GM19397 (cell line): ENCODE data around the gene TST.

Source experiments
- ATAC-seq: cut with Tn5 transposase; IDR thresholded peaks from one replicate; pipeline ENCODE4 v1.9.1; 2021; ENCODE audit warnings: mild to moderate bottlenecking, moderate library complexity; ENCODE audit not compliant: unreplicated experiment

TST gene

GRCh38 chr22:37032535-37033460 lies 13.6 kb upstream of the TST start:
- no peak for ATAC-seq

GRCh38 chr22:37032134-37032534 lies 12.9 kb upstream of the TST start:
- no peak for ATAC-seq

GRCh38 chr22:37030560-37031281 lies 11.5 kb upstream of the TST start:
- no peak for ATAC-seq

GRCh38 chr22:37028692-37029674 lies 9.7 kb upstream of the TST start:
- ATAC-seq: no peak

- ATAC-seq: no peak
These were observed 8.3 kb upstream of the TST start for GRCh38 chr22:37027556-37027955.

- ATAC-seq: no peak
These were observed 7.1 kb upstream of the TST start for GRCh38 chr22:37026325-37026724.

- ATAC-seq: no peak
These were observed 6.3 kb upstream of the TST start for GRCh38 chr22:37025500-37026070.

- ATAC-seq: no peak
These were observed 5.3 kb upstream of the TST start for GRCh38 chr22:37024339-37025157.

- no peak for ATAC-seq
These were observed 4.6 kb upstream of the TST start for GRCh38 chr22:37023743-37024338.

GRCh38 chr22:37022483-37023337 lies 3.5 kb upstream of the TST start:
- no peak for ATAC-seq

- no peak for ATAC-seq
These were observed 2.6 kb upstream of the TST start for GRCh38 chr22:37021710-37022482.

GRCh38 chr22:37021041-37021440 lies 1.8 kb upstream of the TST start:
- no peak for ATAC-seq

GRCh38 chr22:37020192-37020479 lies 889 bp upstream of the TST start:
- no peak for ATAC-seq

- ATAC-seq: peak; percentile 26
These were observed 385 bp downstream of the TST start for GRCh38 chr22:37018815-37019308.

- no peak for ATAC-seq
These were observed 997 bp downstream of the TST start for GRCh38 chr22:37018086-37018814.

- no peak for ATAC-seq
These were observed 1.9 kb downstream of the TST start for GRCh38 chr22:37017356-37017755.
